ENCODE measurements around the gene ARMC9.

GRCh38 chr2:231343988-231344387, 145.6 kb downstream of the ARMC9 start:
- TF ChIP-seq EP300 (IDR thresholded peaks at IDR 0.05; ENCODE audit: low read depth): no peak
- TF ChIP-seq POLR2A (IDR thresholded peaks at IDR 0.05): no peak
- TF ChIP-seq CTCF (IDR thresholded peaks at IDR 0.05): no peak
- no peak for TF ChIP-seq POLR2AphosphoS5 (IDR thresholded peaks at IDR 0.05)
